Measurements from ENCODE around the gene SIL1. TPM values are rescaled to one million over a fixed set of nuclear protein-coding genes. Genes with fewer than 3 reads are reported as not detected.

Gene SIL1
- total and polyA plus RNA-seq, 2 of the 13 experiments (the other 11 are each of a cell fraction or from before 2014, with no cell fraction given): 26.0 to 30.0 TPM

DNA sequence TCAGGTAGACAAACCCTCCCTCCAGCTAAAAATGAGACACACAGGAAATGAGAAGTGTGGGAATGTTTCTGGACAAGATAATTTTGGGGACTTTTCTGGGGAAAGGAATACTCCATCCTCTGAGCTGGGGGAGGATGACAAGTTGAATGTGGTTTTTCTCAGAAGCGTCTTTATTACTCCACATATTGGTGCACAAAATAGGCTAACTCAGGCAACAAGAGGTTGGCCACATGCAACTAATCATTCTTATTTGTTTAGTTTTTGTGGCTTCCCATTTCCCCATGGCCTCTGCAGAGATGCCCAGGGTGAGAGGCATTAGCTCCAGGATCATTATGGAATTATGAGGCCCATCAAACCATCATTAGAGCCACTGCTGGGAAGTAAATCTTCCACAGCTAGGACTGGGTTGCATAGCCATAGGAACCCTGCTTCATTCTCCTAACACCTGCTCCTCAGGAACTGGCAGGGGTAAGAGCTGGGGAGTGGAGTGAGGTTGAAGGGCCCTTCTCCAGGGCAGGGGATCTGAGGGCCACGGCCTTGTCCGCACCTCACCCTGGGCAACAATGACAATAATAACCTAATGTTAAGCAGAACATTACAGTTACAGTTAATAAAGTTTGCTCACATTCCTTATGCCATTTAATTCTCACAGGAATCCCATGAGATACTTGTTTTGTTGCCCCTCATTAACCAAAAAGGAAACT lies 9.3 kb upstream of the SIL1 start (continued):
- TF ChIP-seq, protein P1, sequence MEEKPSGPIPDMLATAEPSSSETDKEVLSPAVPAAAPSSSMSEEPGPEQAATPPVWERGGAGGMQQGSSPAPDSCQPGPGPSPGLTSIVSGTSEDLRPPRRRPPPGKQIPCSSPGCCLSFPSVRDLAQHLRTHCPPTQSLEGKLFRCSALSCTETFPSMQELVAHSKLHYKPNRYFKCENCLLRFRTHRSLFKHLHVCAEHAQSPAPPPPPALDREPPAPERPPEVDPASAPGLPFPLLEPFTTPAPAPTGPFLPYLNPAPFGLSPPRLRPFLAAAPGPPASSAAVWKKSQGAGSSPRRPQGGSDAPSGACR (CRISPR knock-in tag; IDR thresholded peaks at IDR 0.05): no peak

DNA sequence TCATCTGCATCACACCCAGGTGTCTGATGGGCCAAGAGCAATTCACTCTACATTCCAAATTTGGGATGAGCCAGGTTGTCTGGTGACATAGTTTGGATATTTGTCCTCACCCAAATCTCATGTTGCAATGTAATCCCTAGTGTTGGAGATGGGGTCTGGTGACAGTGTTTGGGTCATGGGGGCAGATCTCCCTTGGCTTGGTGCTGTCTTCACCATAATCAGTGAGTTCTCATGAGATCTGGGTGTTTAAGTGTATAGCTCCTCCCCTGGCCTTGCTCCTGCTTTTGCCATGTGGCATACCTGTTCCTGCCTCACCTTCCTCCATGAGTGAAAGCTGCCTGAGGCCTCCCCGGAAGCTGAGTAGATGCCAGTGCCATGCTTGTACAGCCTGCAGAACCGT lies 7.4 kb upstream of the SIL1 start:
- Histone ChIP-seq H3K36me3 (replicated peaks in 1 of 2; ENCODE audit: control insufficient read depth in 1 of 2, insufficient read depth in 2 of 2, low read length in 2 of 2) (no peaks in the 10 kb centered on the region), H2AFZ (ENCODE audit: low read length) (no peak overlapping the region), H3K27me3 (ENCODE audit: control insufficient read depth in 1 of 2, insufficient read depth in 2 of 2, low read length in 2 of 2) (peaks cover 0 to 10% of the 10 kb centered on the region in 2 experiments; a peak in 2 of 5 replicates), H3K79me2 (ENCODE audit: insufficient read depth, low read length) (no peaks in the 10 kb centered on the region), H3K9ac (ENCODE audit: insufficient read depth, low read depth, low read length) (no peak overlapping the region), H3K9me3 (ENCODE audit: low read length) (no peaks in the 10 kb centered on the region), H3K4me3 (replicated peaks in 1 of 3; ENCODE audit: insufficient read depth in 1 of 3, low read depth in 2 of 3, low read length in 3 of 3) (no peak overlapping the region), H3K27ac (ENCODE audit: extremely low read length, insufficient read depth, low read length) (no peak overlapping the region), H4K20me1 (ENCODE audit: insufficient read depth, low read length) (no peaks in the 10 kb centered on the region), H3K4me1 (ENCODE audit: insufficient read depth, low read length) (peaks cover 9% of the 10 kb centered on the region), H3K4me2 (ENCODE audit: low read depth, low read length) (no peak overlapping the region)
- BruUV-seq (replicated peaks): no TSS peak
- in situ Hi-C loops (cut with HindIII; ENCODE audit: extremely low pct_ligation_motif_present, low pct_unique_long_range_greater_than_20kb) (no loop called here), intact Hi-C loops (cut with micrococcal nuclease; ENCODE audit: unreplicated experiment) (no loop called here)
- TF ChIP-seq ZBTB20 (CRISPR knock-in tag; IDR thresholded peaks at IDR 0.05; ENCODE audit: borderline replicate concordance, low read depth) (no peak), RBM39 (IDR thresholded peaks at IDR 0.05; ENCODE audit: low read depth, low read length, poor library complexity, severe bottlenecking) (no peak), ZNF468 (CRISPR knock-in tag; IDR thresholded peaks at IDR 0.05) (no peak), SMARCC2 (IDR thresholded peaks at IDR 0.05) (no peak), ADNP (CRISPR knock-in tag; IDR thresholded peaks at IDR 0.05) (no peak), ZSCAN21 (CRISPR knock-in tag; IDR thresholded peaks at IDR 0.05; ENCODE audit: borderline replicate concordance) (no peak), NFRKB (IDR thresholded peaks at IDR 0.05) (no peak), KLF15 (CRISPR knock-in tag; IDR thresholded peaks at IDR 0.05; ENCODE audit: borderline replicate concordance) (no peak), ARNT (IDR thresholded peaks at IDR 0.05) (no peak)
- TF ChIP-seq, protein P2, sequence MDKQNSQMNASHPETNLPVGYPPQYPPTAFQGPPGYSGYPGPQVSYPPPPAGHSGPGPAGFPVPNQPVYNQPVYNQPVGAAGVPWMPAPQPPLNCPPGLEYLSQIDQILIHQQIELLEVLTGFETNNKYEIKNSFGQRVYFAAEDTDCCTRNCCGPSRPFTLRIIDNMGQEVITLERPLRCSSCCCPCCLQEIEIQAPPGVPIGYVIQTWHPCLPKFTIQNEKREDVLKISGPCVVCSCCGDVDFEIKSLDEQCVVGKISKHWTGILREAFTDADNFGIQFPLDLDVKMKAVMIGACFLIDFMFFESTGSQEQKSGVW (CRISPR knock-in tag; IDR thresholded peaks at IDR 0.05; ENCODE audit: borderline replicate concordance): no peak
- TF ChIP-seq, protein P3, sequence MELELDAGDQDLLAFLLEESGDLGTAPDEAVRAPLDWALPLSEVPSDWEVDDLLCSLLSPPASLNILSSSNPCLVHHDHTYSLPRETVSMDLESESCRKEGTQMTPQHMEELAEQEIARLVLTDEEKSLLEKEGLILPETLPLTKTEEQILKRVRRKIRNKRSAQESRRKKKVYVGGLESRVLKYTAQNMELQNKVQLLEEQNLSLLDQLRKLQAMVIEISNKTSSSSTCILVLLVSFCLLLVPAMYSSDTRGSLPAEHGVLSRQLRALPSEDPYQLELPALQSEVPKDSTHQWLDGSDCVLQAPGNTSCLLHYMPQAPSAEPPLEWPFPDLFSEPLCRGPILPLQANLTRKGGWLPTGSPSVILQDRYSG (CRISPR knock-in tag; IDR thresholded peaks at IDR 0.05): no peak
- TF ChIP-seq, protein P4, sequence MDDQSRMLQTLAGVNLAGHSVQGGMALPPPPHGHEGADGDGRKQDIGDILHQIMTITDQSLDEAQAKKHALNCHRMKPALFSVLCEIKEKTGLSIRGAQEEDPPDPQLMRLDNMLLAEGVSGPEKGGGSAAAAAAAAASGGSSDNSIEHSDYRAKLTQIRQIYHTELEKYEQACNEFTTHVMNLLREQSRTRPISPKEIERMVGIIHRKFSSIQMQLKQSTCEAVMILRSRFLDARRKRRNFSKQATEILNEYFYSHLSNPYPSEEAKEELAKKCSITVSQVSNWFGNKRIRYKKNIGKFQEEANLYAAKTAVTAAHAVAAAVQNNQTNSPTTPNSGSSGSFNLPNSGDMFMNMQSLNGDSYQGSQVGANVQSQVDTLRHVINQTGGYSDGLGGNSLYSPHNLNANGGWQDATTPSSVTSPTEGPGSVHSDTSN (CRISPR knock-in tag; IDR thresholded peaks at IDR 0.05; ENCODE audit: borderline replicate concordance): no peak
- POLR2A ChIA-PET: no interaction called here
- CTCF ChIA-PET (ENCODE audit: low intra/inter-chr PET ratio, low total read pairs): no interaction called here
- ATAC-seq (no peak), DNase-seq (ENCODE audit: low spot score) (no peak), FAIRE-seq (no peak)
- WGBS (ENCODE audit: low lambda C conversion rate): 50% methylated on average over 2 of the region's 2 CpGs
